Stimulated activated CD4-positive, alpha-beta T cell treated with anti-CD3 and anti-CD28 coated beads, Interleukin-1b, Interleukin-23, amount 100 ng/mL, for 1 hour (primary cell): ENCODE measurements around the gene RBFOX1.

ENCODE experiments used
- DNase-seq, 2 donors: peaks; one replicate each; pipeline ENCODE4 v3.0.0-alpha.2; 2020; ENCODE audit warnings: low read depth in 2 of 2

The RBFOX1 gene

GRCh38 chr16:7597677-7598076 lies 265.0 kb downstream of the RBFOX1 start:
- no peak for DNase-seq

- DNase-seq = no peak
Observed at GRCh38 chr16:7601100-7601499, 268.5 kb downstream of the RBFOX1 start.

- DNase-seq = no peak
Observed at GRCh38 chr16:7602291-7602950, 269.8 kb downstream of the RBFOX1 start.

GRCh38 chr16:7605812-7606211 lies 273.2 kb downstream of the RBFOX1 start:
- DNase-seq = no peak

DNA sequence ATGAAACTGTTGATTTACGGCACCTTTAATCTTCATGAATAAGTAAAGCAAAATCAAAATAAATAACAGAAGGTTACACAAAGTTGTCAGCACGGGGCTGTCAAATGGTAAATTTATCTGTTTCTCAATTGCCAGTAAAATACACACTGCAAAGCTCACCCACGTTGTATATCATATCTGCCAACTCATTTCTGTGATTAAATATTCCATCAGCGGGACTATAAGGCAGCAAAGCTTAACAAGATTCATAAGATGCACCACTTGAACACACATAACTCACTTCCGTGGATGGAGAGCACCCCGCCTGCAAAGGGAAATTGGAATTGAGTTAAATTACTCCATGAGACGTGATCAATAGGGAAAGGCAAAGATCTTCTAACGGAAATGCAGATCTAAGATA lies 280.0 kb downstream of the RBFOX1 start:
- no peak for DNase-seq

DNA sequence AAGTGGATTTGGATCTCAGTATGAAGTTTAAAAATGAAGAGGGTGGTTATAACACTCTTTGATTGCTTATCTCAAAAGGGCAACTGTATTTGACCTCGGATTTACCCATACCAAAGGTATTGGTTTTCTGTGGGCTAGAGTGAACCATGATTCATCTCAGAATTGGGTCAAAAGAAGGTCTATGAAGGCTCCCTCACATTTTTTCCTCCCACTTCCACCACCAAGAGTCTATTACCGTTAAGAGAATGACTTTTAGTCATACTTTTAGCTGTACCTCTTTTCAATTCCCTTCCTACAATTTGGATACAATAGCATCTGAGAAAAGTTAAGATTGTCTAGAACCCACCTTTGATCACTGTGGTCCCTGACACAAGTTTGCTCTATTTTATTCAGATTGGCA lies 280.9 kb downstream of the RBFOX1 start:
- DNase-seq = no peak

- DNase-seq = no peak
Observed at GRCh38 chr16:7614021-7614795, 281.6 kb downstream of the RBFOX1 start.

GRCh38 chr16:7615565-7615964 lies 282.9 kb downstream of the RBFOX1 start:
- no peak for DNase-seq

- DNase-seq = no peak
Observed at GRCh38 chr16:7624871-7625766, 292.5 kb downstream of the RBFOX1 start.

- no peak for DNase-seq
Observed at GRCh38 chr16:7628981-7629380, 296.3 kb downstream of the RBFOX1 start.

- DNase-seq = no peak
Observed at GRCh38 chr16:7629571-7629970, 296.9 kb downstream of the RBFOX1 start.

DNA sequence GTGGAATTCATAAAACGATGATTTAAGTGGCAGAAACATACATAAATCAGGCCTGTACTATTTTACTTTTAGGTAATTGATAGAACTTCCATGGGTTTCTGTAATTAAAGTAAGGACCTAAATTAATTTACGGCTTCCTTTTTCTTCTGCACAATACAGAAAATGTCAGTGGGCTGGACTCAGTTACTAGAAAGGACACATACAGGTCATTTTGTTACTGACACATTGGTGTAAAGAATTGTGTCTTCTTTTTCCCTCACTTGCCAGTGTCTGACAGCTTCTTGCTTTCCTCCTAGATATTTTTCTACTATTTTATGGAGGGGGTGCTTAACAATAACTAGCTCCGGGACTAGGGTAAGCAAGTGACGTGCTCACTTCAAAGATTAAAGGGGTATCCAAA lies 304.8 kb downstream of the RBFOX1 start:
- no peak for DNase-seq

DNA sequence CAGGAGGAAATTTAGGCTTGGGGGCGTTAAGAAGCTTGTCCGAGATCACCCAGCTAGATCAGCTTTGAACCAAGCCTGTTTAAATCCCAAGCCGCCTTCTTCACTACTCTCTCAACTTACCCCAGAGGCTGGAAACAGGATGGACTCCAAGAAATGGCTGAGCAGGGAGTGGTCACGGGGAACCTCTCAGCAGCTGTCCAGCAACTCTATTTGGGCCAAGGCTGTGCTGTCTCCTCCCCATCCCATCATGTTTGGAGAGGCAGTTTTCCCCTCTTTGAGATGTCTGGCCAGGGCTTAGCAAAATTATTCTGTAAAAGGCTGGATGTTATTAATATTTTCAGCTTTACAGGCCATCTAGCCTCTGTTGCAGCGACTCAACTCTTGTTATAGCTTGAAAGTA lies 305.7 kb downstream of the RBFOX1 start:
- DNase-seq = no peak

GRCh38 chr16:7640334-7640733 lies 307.7 kb downstream of the RBFOX1 start:
- DNase-seq = no peak

DNA sequence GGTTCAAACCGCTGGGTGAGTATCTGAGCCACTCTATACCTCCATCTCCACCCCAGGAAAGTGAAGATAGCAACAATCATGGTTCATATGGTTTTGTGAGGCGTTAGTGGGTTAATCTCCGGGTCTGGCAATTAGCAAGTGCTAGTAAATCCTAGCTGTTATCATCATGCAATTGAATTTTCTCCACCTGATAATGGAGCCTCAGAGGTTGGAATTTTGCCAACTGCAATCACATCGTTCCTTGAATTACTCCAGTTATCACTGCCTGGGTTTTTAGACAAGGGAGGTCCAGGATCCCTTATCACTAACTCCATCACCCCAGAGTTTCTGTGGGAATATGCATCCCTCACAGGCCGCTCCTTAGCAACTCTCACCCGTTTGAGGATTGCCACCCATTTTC lies 311.5 kb downstream of the RBFOX1 start:
- DNase-seq = no peak

DNA sequence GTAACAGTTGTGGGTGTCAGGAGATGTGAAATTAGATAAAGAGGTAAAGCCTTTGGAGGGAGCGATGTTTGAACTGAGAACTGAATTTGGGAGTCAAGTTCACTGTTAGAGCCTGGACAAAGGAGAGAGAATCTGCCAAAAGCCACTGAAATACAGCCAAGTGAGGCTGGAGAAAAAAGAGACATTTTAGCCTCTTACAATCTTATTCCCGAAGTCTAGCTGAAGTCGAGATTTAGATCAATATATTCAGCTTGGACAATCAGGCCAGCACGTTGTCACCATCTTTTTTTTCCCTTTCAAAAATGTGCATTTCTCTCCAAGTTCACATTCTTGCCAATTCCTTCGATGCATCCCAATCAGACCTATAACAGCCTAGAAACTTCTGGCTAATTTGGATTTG lies 312.2 kb downstream of the RBFOX1 start:
- DNase-seq = no peak

DNA sequence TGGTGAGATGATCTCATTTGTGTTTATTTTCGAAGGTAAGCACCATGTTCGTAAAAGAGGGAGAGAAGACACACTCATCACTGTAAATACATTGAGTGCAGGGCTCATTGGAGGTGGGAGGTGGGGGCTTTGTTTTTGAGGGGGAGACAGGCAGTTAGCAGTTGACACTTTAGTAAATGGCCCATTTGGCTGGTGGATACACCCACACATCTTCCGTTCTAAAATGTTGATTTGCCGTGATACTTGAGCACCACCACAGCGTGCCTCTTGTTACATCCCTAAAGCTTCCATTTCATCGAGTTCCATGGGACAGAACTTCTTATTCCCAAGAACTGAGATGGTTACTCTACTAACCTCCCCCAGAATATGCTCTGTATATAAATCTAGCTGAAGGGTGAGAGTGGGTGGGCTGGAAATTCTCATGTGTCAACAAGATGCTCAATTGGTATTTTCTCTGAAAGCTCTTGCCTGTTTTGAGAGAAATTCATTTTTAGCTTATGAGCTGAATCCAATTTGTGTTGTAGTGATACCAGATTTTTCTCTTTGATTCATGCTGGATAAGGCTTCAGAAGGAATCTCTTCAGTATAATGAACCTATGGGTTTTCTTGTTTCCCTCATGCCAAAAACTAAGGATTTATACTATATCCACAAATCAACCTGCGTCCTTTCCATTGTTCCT lies 314.3 kb downstream of the RBFOX1 start:
- no peak for DNase-seq

DNA sequence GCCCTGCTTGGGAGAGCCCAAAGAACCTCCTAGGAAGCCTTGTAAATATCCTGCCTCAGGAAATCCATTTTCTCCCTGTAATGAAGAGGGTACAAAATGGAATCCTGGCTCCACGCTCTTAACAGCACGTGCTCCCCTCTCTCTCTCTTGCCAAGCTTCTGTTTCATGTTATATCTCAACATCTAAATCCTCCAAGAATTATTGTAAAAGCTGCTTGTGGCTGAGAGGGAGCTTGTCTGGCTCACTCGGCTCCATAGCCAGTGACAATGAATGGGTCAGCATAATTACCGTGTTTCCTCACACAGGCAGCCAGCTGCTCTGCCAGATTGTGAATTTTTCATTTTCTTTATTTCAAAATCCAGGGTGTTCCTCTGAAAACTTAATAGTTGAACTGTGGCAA lies 317.8 kb downstream of the RBFOX1 start:
- DNase-seq = no peak

DNA sequence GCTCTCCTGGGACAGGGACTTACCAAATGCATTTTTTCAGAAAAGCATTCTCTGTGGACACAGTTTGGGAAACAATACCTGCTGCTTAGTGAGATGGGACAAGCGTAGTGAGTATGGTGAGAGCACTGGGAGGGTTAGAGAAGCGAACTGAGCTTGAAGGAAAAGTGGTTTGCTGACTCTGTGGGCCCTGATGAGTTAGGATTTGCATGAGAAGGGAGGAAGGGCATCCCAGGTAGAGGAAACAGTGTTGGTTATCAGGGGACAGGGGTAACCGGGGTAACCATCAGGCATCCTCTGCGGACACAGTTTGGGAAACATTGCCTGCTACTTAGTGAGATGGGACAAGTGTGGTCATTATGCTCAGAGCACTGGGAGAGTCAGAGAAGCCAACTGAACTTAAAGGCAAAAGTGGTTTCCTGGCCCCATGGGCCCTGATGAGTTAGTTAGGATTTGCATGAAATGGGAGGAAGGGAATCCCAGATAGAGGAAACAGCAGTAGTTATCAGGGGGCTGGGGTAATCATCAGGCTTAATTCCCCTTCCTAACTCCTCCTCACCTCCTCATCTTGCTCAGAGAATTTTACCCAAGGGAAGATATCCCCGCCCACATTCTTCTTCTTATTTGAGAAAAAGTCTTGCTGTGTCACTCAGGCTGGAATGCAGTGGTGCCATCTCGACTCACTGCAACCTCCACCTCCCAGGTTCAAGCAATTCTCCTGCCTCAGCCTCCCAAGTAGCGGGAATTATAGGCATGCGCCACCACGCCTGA lies 319.3 kb downstream of the RBFOX1 start:
- DNase-seq = no peak

DNA sequence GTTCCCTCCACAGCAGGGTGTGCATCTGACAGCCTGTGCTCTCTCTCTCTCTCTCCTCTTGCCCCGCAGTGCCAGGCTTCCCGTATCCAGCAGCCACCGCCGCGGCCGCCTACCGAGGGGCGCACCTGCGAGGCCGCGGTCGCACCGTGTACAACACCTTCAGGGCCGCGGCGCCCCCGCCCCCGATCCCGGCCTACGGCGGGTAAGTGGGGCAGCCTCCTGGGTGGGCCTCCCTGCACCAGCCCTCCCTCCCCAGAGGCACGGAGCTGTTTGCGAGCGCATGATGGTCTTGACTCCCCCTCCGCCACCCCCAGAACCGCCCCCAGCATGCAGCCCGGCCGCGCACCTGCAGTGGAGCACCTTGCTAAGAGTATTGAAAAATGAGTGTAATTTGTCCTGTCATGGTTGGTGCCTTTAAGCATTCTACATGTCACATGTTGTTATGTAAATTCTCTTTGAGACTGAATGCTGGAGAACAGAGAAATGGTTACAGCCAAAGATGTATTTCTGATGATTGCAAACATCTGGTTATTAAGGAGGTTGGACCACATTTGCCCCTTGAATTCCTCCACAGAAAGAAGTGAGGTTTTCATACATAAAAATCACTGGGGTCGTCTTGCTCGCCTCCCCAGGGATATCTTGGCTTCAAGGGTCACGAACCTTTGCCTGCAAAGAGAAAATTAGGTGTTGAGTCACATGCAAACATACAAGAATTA lies 321.3 kb downstream of the RBFOX1 start:
- no peak for DNase-seq

GRCh38 chr16:7675628-7676027 lies 343.0 kb downstream of the RBFOX1 start:
- DNase-seq = no peak
